Measurements from ENCODE around the gene BICD1. TPM values are rescaled to one million over a fixed set of nuclear protein-coding genes. Genes with fewer than 3 reads are reported as not detected.

BICD1 gene
- total RNA-seq, 1 experiment from 2014 or later: 9.2 TPM

GRCh38 chr12:32398816-32399369 is 292.2 kb downstream of the BICD1 start:
- H3K79me2 ChIP-seq (ENCODE audit: low read length): peaks cover 11% of the 10 kb centered on the region; the same call in 1 of the 2 replicates
- H3K9ac ChIP-seq (ENCODE audit: low read length): peak overlapping the region; percentile 32; the same call in 1 of the 2 replicates
- TF ChIP-seq EZH2phosphoT487 (IDR thresholded peaks at IDR 0.05; ENCODE audit: borderline replicate concordance, low read length) (no peak), EZH2 (IDR thresholded peaks at IDR 0.05; ENCODE audit: low read length, unreplicated experiment) (no peak)
- TF ChIP-seq, protein P1, sequence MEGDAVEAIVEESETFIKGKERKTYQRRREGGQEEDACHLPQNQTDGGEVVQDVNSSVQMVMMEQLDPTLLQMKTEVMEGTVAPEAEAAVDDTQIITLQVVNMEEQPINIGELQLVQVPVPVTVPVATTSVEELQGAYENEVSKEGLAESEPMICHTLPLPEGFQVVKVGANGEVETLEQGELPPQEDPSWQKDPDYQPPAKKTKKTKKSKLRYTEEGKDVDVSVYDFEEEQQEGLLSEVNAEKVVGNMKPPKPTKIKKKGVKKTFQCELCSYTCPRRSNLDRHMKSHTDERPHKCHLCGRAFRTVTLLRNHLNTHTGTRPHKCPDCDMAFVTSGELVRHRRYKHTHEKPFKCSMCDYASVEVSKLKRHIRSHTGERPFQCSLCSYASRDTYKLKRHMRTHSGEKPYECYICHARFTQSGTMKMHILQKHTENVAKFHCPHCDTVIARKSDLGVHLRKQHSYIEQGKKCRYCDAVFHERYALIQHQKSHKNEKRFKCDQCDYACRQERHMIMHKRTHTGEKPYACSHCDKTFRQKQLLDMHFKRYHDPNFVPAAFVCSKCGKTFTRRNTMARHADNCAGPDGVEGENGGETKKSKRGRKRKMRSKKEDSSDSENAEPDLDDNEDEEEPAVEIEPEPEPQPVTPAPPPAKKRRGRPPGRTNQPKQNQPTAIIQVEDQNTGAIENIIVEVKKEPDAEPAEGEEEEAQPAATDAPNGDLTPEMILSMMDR (conservative IDR thresholded peaks at IDR 0.05; ENCODE audit: low read depth, low read length): no peak
- ChIA-PET POLR2A (ENCODE audit: unreplicated experiment) (no interaction called here), CTCF (interaction anchor here (0.5 kb wide), 1 partner anchor 311 kb away, joined by 4 read pairs; no protein-coding TSS in a partner anchor)
- no peaks in the 10 kb centered on the region for H4K20me1 ChIP-seq (ENCODE audit: low read length)
- no peaks in the 10 kb centered on the region for H3K36me3 ChIP-seq (ENCODE audit: low read depth, low read length)
- H3K4me3 ChIP-seq (ENCODE audit: low read length): peak overlapping the region; percentile 84
- peak overlapping the region; percentile 97 for H2AFZ ChIP-seq (ENCODE audit: low read length)
- H3F3A ChIP-seq (ENCODE audit: low read length, unreplicated experiment): no peaks in the 10 kb centered on the region
- H3K4me2 ChIP-seq (ENCODE audit: low read length): peak overlapping the region; percentile 94
- peaks cover 10% of the 10 kb centered on the region; the same call in 1 of the 2 replicates for H3K4me1 ChIP-seq (ENCODE audit: insufficient read depth, low read length)
- H3K9me3 ChIP-seq (ENCODE audit: low read length): no peaks in the 10 kb centered on the region
- intact Hi-C loops (cut with micrococcal nuclease): no loop called here
- no peaks in the 10 kb centered on the region for H3K27me3 ChIP-seq (ENCODE audit: low read length)
- no TSS peak for BruUV-seq (replicated peaks)
- DNase-seq: no peak
- H3K9me2 ChIP-seq (replicated peaks; ENCODE audit: low read length): no peaks in the 10 kb centered on the region
- H3K27ac ChIP-seq (ENCODE audit: low read length): no peak overlapping the region
- no peak for ATAC-seq

- H3K9me3 ChIP-seq (ENCODE audit: low read length): no peaks in the 10 kb centered on the region
- ChIA-PET CTCF (interaction anchor here (0.5 kb wide), 1 partner anchor 310 kb away, joined by 4 read pairs; no protein-coding TSS in a partner anchor), POLR2A (ENCODE audit: unreplicated experiment) (interaction anchor here (0.6 kb wide), 1 partner anchor 57 kb away, joined by 3 read pairs; no protein-coding TSS in a partner anchor)
- ATAC-seq (peak; percentile 86), DNase-seq (peak; percentile 81)
- peaks cover 10% of the 10 kb centered on the region; the same call in 1 of the 2 replicates for H3K4me1 ChIP-seq (ENCODE audit: insufficient read depth, low read length)
- peak within 1 kb of the TSS; percentile 97 for H2AFZ ChIP-seq (ENCODE audit: low read length)
- peak within 1 kb of the TSS; percentile 84 for H3K4me3 ChIP-seq (ENCODE audit: low read length)
- no peaks in the 10 kb centered on the region for H3K27me3 ChIP-seq (ENCODE audit: low read length)
- H3K4me2 ChIP-seq (ENCODE audit: low read length): peak within 1 kb of the TSS; percentile 94
- TF ChIP-seq, protein P1 (conservative IDR thresholded peaks at IDR 0.05; ENCODE audit: low read depth, low read length): peak; percentile 45; the same call in 1 of the 2 replicates
- TF ChIP-seq EZH2phosphoT487 (IDR thresholded peaks at IDR 0.05; ENCODE audit: borderline replicate concordance, low read length) (no peak), EZH2 (IDR thresholded peaks at IDR 0.05; ENCODE audit: low read length, unreplicated experiment) (no peak)
- BruUV-seq (replicated peaks): no TSS peak
- no peaks in the 10 kb centered on the region for H3K9me2 ChIP-seq (replicated peaks; ENCODE audit: low read length)
- peaks cover 11% of the 10 kb centered on the region; the same call in 1 of the 2 replicates for H3K79me2 ChIP-seq (ENCODE audit: low read length)
- 0 out of 2 replicates have a peak within 1 kb of the TSS, but pooled peaks have one; percentile 12 for H3K27ac ChIP-seq (ENCODE audit: low read length)
- no peaks in the 10 kb centered on the region for H3K36me3 ChIP-seq (ENCODE audit: low read depth, low read length)
- no peaks in the 10 kb centered on the region for H4K20me1 ChIP-seq (ENCODE audit: low read length)
- no peaks in the 10 kb centered on the region for H3F3A ChIP-seq (ENCODE audit: low read length, unreplicated experiment)
- intact Hi-C loops (cut with micrococcal nuclease): no loop called here
- peak within 1 kb of the TSS; percentile 32 for H3K9ac ChIP-seq (ENCODE audit: low read length)
These were observed 292.9 kb downstream of the BICD1 start, which contains the start of gene FGD4 for GRCh38 chr12:32399370-32400113. Gene FGD4 (plus strand): TSS chr12:32399558.
